Vagina (tissue), 2 donors: Measurements from ENCODE around the gene MMP20.

ENCODE experiments used
- CTCF ChIP-seq, 3 experiments: fragments of 450-650 bp in 2 of 3; fragments of 200-600 bp in 1 of 3; sonication (generic) in 1 of 3; IDR thresholded peaks; one replicate each; pipeline ENCODE4 v1.5.1; 2017 to 2019; ENCODE audit warnings: antibody characterized with exemption in 3 of 3, mild to moderate bottlenecking in 2 of 3, moderate library complexity in 2 of 3
- POLR2A ChIP-seq, 2 donors: fragments of 450-650 bp; IDR thresholded peaks; one replicate each; pipeline ENCODE4 v1.6.1; 2017; ENCODE audit warnings: antibody characterized with exemption in 2 of 2, mild to moderate bottlenecking in 2 of 2, moderate library complexity in 2 of 2
- POLR2AphosphoS5 ChIP-seq, 2 donors: sonication (generic); formaldehyde crosslinking; IDR thresholded peaks; one replicate each; pipeline ENCODE4 v1.9.0; 2017; ENCODE audit warnings: antibody characterized with exemption in 2 of 2, mild to moderate bottlenecking in 2 of 2, low read depth in 1 of 2; ENCODE audit not compliant: insufficient read depth in 1 of 2

DNA sequence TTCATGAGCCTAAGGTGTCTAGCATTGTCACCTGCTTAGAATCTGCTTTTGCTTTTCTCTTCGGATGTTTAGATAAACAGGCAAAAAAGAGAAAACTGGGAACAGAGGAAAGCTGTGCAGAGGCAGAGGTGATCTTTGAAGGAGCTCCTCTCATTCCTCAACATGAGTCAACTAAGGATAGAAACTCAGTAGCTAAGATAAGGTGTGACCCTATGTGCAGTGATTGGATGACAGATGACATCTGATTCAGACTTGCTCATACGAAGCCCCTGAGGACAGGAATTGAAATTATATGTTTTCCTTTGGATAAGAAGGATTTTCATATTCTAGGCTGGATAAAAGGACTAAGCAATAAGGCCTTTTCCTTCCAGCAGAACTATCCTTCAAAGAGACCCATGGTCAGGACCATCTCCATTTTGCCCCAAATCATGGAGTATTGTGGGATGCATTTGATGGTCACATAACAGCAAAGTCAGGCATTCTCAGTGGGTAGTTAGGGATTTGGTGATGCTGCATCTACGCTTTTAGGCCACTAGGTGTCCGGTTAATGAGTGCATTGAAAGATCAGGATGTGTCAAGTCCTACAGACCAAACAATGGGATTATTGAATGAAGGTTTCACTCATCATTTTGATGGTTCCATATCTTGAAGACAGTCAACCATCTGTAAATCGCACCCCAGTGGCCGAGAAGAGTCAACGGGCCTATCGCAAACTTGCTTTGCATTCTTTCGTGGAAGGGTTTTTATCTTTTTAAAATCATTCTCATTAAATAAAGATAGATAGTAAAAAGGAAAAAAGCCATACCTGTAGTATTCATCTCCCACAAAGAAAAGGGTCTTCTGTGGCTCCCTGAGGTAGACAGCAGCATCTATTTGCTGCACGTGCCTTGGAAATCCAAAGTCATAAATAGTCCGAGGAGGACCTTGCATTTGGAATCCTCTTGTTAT is 32.2 kb downstream of the MMP20 start:
- TF ChIP-seq CTCF (IDR thresholded peaks at IDR 0.05) (no peak), POLR2A (IDR thresholded peaks at IDR 0.05) (no peak), POLR2AphosphoS5 (IDR thresholded peaks at IDR 0.05; ENCODE audit: insufficient read depth in 1 of 2, low read depth in 1 of 2) (no peak)
